ENCODE results near the gene TRRAP. TPM values are rescaled to one million over a fixed set of nuclear protein-coding genes. Genes with fewer than 3 reads are reported as not detected.
"Not testable (repeated sequence)": the region's sequence is repeated elsewhere in the genome, so short reads cannot be mapped to it uniquely, and the experiment has no call there.

TRRAP gene
- total RNA-seq, 3 donors from 2014 or later = 36.2 to 47.8 (median 44.5) TPM

- intact Hi-C loops (cut with DNase I, micrococcal nuclease) = no loop called here
- Histone ChIP-seq H3K9me3 (no peaks in the 10 kb centered on the region), H3K4me3 (no peak overlapping the region), H3K4me1 (ENCODE audit: low read depth) (peaks cover 15% of the 10 kb centered on the region), H3K36me3 (ENCODE audit: low read depth) (peaks cover 7% of the 10 kb centered on the region)
- no peak for TF ChIP-seq CTCF (IDR thresholded peaks at IDR 0.05)
- DNase-seq = no peak
- ATAC-seq = no peak
Observed at GRCh38 chr7:99039384-99039891, 161.1 kb downstream of the TRRAP start.

GRCh38 chr7:99040104-99040958 is 162.0 kb downstream of the TRRAP start:
- Histone ChIP-seq H3K9me3 (no peaks in the 10 kb centered on the region), H3K4me1 (ENCODE audit: low read depth) (peaks cover 15% of the 10 kb centered on the region), H3K36me3 (ENCODE audit: low read depth) (peaks cover 7% of the 10 kb centered on the region), H3K4me3 (no peak overlapping the region)
- no peak for TF ChIP-seq CTCF (IDR thresholded peaks at IDR 0.05)
- intact Hi-C loops (cut with DNase I, micrococcal nuclease) = loop anchor here (5.0 to 10.0 kb wide), 3 partner anchors 104 to 277 kb away; partner anchors contain the start of gene SMURF1 (in 1 of the 2)
- ATAC-seq (peak; percentile 81), DNase-seq (peak; percentile 68 to 89 (median 72))

GRCh38 chr7:99041526-99041925 is 163.2 kb downstream of the TRRAP start:
- ATAC-seq (peak; percentile 79), DNase-seq (peak in 2 of 3 donors; percentile 60 to 71)
- Histone ChIP-seq H3K9me3 (no peaks in the 10 kb centered on the region), H3K4me3 (no peak overlapping the region), H3K4me1 (ENCODE audit: low read depth) (peaks cover 15% of the 10 kb centered on the region), H3K36me3 (ENCODE audit: low read depth) (peaks cover 7% of the 10 kb centered on the region)
- intact Hi-C loops (cut with DNase I, micrococcal nuclease) = loop anchor here (5.0 to 10.0 kb wide), 3 partner anchors 103 to 276 kb away; partner anchors contain the start of gene SMURF1 (in 1 of the 2)
- no peak for TF ChIP-seq CTCF (IDR thresholded peaks at IDR 0.05)

GRCh38 chr7:99042957-99043356 is 164.6 kb downstream of the TRRAP start:
- TF ChIP-seq CTCF (IDR thresholded peaks at IDR 0.05) = no peak
- H3K4me1 ChIP-seq (ENCODE audit: low read depth) = peaks cover 15% of the 10 kb centered on the region
- ATAC-seq = no peak
- intact Hi-C loops (cut with DNase I, micrococcal nuclease) = loop anchor here (5.0 to 10.0 kb wide), 3 partner anchors 102 to 274 kb away; partner anchors contain the start of gene SMURF1 (in 1 of the 2)
- H3K36me3 ChIP-seq (ENCODE audit: low read depth) = peaks cover 7% of the 10 kb centered on the region
- no peaks in the 10 kb centered on the region for H3K9me3 ChIP-seq
- H3K4me3 ChIP-seq = no peak overlapping the region
- no peak for DNase-seq

GRCh38 chr7:99044858-99045257 is 166.5 kb downstream of the TRRAP start:
- Histone ChIP-seq H3K36me3 (ENCODE audit: low read depth) (peaks cover 18% of the 10 kb centered on the region), H3K4me1 (ENCODE audit: low read depth) (peaks cover 15% of the 10 kb centered on the region)
- not testable (repeated sequence) for ATAC-seq, DNase-seq, H3K9me3 ChIP-seq, H3K4me3 ChIP-seq
- intact Hi-C loops (cut with DNase I, micrococcal nuclease) = loop anchor here (5.0 to 10.0 kb wide), 3 partner anchors 100 to 272 kb away; partner anchors contain the start of gene SMURF1 (in 1 of the 2)

- intact Hi-C loops (cut with DNase I, micrococcal nuclease) = loop anchor here in 1 of 2 donors (10.0 kb wide), 1 partner anchor 99 kb away; the partner anchor contains the start of gene SMURF1
- ATAC-seq; DNase-seq; H3K9me3 ChIP-seq; H3K4me3 ChIP-seq; H3K4me1 ChIP-seq (ENCODE audit: low read depth): not testable (repeated sequence)
- H3K36me3 ChIP-seq (ENCODE audit: low read depth) = peaks cover 18% of the 10 kb centered on the region
Observed at GRCh38 chr7:99046262-99046661, 167.9 kb downstream of the TRRAP start.
